Prostate gland (tissue), 2 donors: Measurements from ENCODE around the gene SCLY.

ENCODE experiments used
- CTCF ChIP-seq, 4 experiments: fragments of 200-600 bp in 2 of 4; fragments of 450-650 bp in 2 of 4; sonication (generic) in 2 of 4; IDR thresholded peaks; 1 replicate in 3 of 4; 2 replicates in 1 of 4; pipeline ENCODE4 v1.5.1; 2016 to 2019; ENCODE audit warnings: antibody characterized with exemption in 4 of 4, mild to moderate bottlenecking in 2 of 4, moderate library complexity in 2 of 4
- POLR2A ChIP-seq: fragments of 450-650 bp; IDR thresholded peaks from one replicate; pipeline ENCODE4 v1.6.1; 2016; ENCODE audit warnings: antibody characterized with exemption, mild to moderate bottlenecking
- POLR2AphosphoS5 ChIP-seq: sonication (generic); formaldehyde crosslinking; IDR thresholded peaks from one replicate; pipeline ENCODE4 v1.6.1; 2017; ENCODE audit warnings: antibody characterized with exemption

GRCh38 chr2:238099714-238100048 is 38.9 kb downstream of the SCLY start:
- TF ChIP-seq POLR2AphosphoS5 (no peak), CTCF (IDR thresholded peaks at IDR 0.05) (no peak), POLR2A (no peak)
